CD4-positive, alpha-beta memory T cell (primary cell): ENCODE data around the gene UTS2B. TPM values are rescaled to one million over a fixed set of nuclear protein-coding genes. Genes with fewer than 3 reads are reported as not detected.
A peak's percentile ranks its signal among the peaks of the same experiment; 100 is the strongest.

Experiments
- CTCF ChIA-PET: fragments of 350-600 bp; sonication (Branson Sonifier 250); formaldehyde crosslinking; loops from one replicate; lab custom pipeline; 2021; ENCODE audit warnings: inconsistent platforms; ENCODE audit not compliant: partially characterized antibody; lab: Charles Lee
- POLR2A ChIA-PET: fragments of 350-600 bp; sonication (Branson Sonifier 250); formaldehyde crosslinking; loops from one replicate; lab custom pipeline; 2021; ENCODE audit not compliant: partially characterized antibody; lab: Charles Lee
- DNase-seq, 5 donors: peaks; one replicate each; pipeline versions ENCODE4 v3.0.0 to v3.0.0-alpha.2; 2020 to 2022; ENCODE audit warnings: mixed read lengths in 1 of 5
- H3K27ac ChIP-seq: one replicate; pipeline ENCODE4 v1.7.0; 2013; ENCODE audit warnings: low read depth, low read length
- H3K27me3 ChIP-seq: 2 replicates; pipeline ENCODE4 v1.7.0; 2013; ENCODE audit warnings: mild to moderate bottlenecking, low read length, moderate library complexity; ENCODE audit not compliant: insufficient read depth
- H3K36me3 ChIP-seq: 2 replicates; pipeline ENCODE4 v1.7.0; 2013; ENCODE audit warnings: mild to moderate bottlenecking, low read length, moderate library complexity; ENCODE audit not compliant: insufficient read depth
- H3K4me1 ChIP-seq: 2 replicates; pipeline ENCODE4 v1.7.0; 2013; ENCODE audit warnings: mild to moderate bottlenecking, low read length, moderate library complexity; ENCODE audit not compliant: insufficient read depth
- H3K4me3 ChIP-seq, 2 donors: one replicate each; pipeline ENCODE4 v1.7.0; 2013; ENCODE audit warnings: low read length in 2 of 2, mild to moderate bottlenecking in 1 of 2
- H3K9me3 ChIP-seq, 2 donors: one replicate each; pipeline ENCODE4 v1.7.0; 2013; ENCODE audit warnings: low read length in 2 of 2, control low read depth in 1 of 2; ENCODE audit not compliant: control insufficient read depth in 1 of 2
- H3K27ac Mint-ChIP-seq, 7 donors: one replicate each; pipeline ENCODE4 v1.8.0; 2020 to 2021; ENCODE audit warnings: mixed read lengths in 7 of 7, mild to moderate bottlenecking in 6 of 7, inconsistent platforms in 3 of 7, moderate library complexity in 3 of 7
- H3K27me3 Mint-ChIP-seq, 2 donors: one replicate each; pipeline ENCODE4 v1.8.0; 2020 to 2021; ENCODE audit warnings: mixed read lengths in 2 of 2
- H3K36me3 Mint-ChIP-seq, 2 donors: one replicate each; pipeline ENCODE4 v1.8.0; 2020 to 2021; ENCODE audit warnings: mixed read lengths in 2 of 2, inconsistent platforms in 1 of 2, mild to moderate bottlenecking in 1 of 2
- H3K4me1 Mint-ChIP-seq, 4 donors: one replicate each; pipeline ENCODE4 v1.8.0; 2020 to 2021; ENCODE audit warnings: mixed read lengths in 4 of 4, mild to moderate bottlenecking in 1 of 4
- H3K4me3 Mint-ChIP-seq, 8 donors: one replicate each; pipeline ENCODE4 v1.8.0; 2020 to 2021; ENCODE audit warnings: mixed read lengths in 8 of 8, mild to moderate bottlenecking in 7 of 8, moderate library complexity in 6 of 8, inconsistent platforms in 3 of 8
- H3K9me3 Mint-ChIP-seq, 8 donors: one replicate each; pipeline ENCODE4 v1.8.0; 2020 to 2021; ENCODE audit warnings: mixed read lengths in 8 of 8, mild to moderate bottlenecking in 5 of 8, inconsistent platforms in 3 of 8, moderate library complexity in 1 of 8
- intact Hi-C: fragments of 100-400 bp; cut with micrococcal nuclease; formaldehyde crosslinking; loops from one replicate; pipeline ENCODE4 v1.15.1; 2023
- polyA plus RNA-seq, 2 donors: library from polyadenylated mRNA; unstranded; fragments of 300-500 nt; fragmentation: Illumina TruSeq; gene quantifications; one replicate each; pipeline ENCODE4 v1.2.3, GENCODE V29; 2021
- total RNA-seq, 2 experiments: library from RNA; stranded (reverse); gene quantifications; one replicate each; pipeline ENCODE4 v1.2.3, GENCODE V29; 2021

The UTS2B gene
- total and polyA plus RNA-seq, 4 experiments from 2014 or later: not detected

GRCh38 chr3:191327526-191327925 is 2.8 kb downstream of the UTS2B start:
- Mint-ChIP-seq H3K27me3 (peaks cover 0 to 11% of the 10 kb centered on the region in 2 donors), H3K9me3 (no peaks in the 10 kb centered on the region), H3K27ac (peak overlapping the region in 2 of 7 donors; percentile 15 to 86), H3K4me1 (peaks cover 9 to 25% (median 19%) of the 10 kb centered on the region in 4 donors), H3K36me3 (peaks cover 0 to 2% of the 10 kb centered on the region in 2 donors), H3K4me3 (no peak overlapping the region)
- Histone ChIP-seq H3K27ac (no peak overlapping the region), H3K27me3 (no peaks in the 10 kb centered on the region), H3K9me3 (no peaks in the 10 kb centered on the region), H3K36me3 (no peaks in the 10 kb centered on the region), H3K4me3 (no peak overlapping the region), H3K4me1 (peaks cover 16% of the 10 kb centered on the region)
- ChIA-PET POLR2A (no interaction called here), CTCF (no interaction called here)
- no peak for DNase-seq
- intact Hi-C loops: no loop called here

- no peak for DNase-seq
- ChIA-PET POLR2A (no interaction called here), CTCF (no interaction called here)
- H3K27ac ChIP-seq: no peak overlapping the region
- Mint-ChIP-seq H3K4me3 (no peak overlapping the region), H3K27ac (no peak overlapping the region), H3K4me1 (peaks cover 5 to 10% (median 8%) of the 10 kb centered on the region in 4 donors), H3K9me3 (peaks cover 0 to 2% (median 0%) of the 10 kb centered on the region in 8 donors), H3K27me3 (peaks cover 0 to 6% of the 10 kb centered on the region in 2 donors), H3K36me3 (peaks cover 0 to 2% of the 10 kb centered on the region in 2 donors)
- no peaks in the 10 kb centered on the region for H3K36me3 ChIP-seq
- peaks cover 9% of the 10 kb centered on the region for H3K4me1 ChIP-seq
- H3K9me3 ChIP-seq: no peaks in the 10 kb centered on the region
- no peak overlapping the region for H3K4me3 ChIP-seq
- intact Hi-C loops: no loop called here
- H3K27me3 ChIP-seq: no peaks in the 10 kb centered on the region
Observed at GRCh38 chr3:191324936-191325335, 5.4 kb downstream of the UTS2B start.

DNA sequence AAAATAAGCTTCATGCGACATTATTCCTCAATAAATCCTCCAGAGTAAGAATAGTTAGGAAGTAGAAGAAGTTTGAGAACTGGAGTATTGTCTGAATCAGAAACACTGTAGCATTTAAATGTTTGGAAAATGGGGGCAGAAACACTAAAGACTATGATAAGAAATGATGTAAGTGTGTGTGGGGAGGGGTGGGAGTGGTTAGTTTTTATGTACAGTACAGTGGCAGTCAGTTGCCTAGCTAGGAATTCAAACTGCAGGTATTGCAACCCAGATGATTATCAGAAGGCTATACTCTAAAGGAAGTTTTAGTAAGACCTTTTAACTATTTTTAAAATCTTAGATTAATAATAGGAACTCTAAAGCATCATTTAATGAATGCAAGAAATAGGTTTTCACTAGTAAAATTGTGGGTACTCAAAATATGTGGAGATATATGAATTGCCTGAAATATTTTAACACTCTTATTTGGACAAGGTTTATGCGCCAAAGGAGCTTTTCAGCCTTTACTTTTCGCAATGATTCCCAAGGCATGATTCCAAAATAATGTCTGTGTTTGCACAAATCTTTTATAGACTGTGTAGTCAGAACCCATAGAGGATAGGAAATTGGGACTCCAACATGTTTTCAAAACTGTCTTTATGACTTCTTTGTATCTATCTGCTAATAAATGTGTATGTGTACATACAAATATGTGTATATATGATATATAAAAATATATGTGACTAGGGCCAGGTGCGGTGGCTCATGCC is 9.1 kb downstream of the UTS2B start:
- H3K9me3 ChIP-seq: no peaks in the 10 kb centered on the region
- no peaks in the 10 kb centered on the region for H3K36me3 Mint-ChIP-seq
- no peaks in the 10 kb centered on the region for H3K4me1 Mint-ChIP-seq
- DNase-seq: no peak
- no peaks in the 10 kb centered on the region for H3K27me3 Mint-ChIP-seq
- no peaks in the 10 kb centered on the region for H3K36me3 ChIP-seq
- H3K4me3 Mint-ChIP-seq: no peak overlapping the region
- peaks cover 0 to 5% (median 0%) of the 10 kb centered on the region in 8 donors for H3K9me3 Mint-ChIP-seq
- CTCF ChIA-PET: no interaction called here
- H3K4me1 ChIP-seq: no peaks in the 10 kb centered on the region
- H3K27ac ChIP-seq: no peak overlapping the region
- intact Hi-C loops: no loop called here
- H3K27me3 ChIP-seq: no peaks in the 10 kb centered on the region
- POLR2A ChIA-PET: no interaction called here
- H3K27ac Mint-ChIP-seq: no peak overlapping the region
- no peak overlapping the region for H3K4me3 ChIP-seq

DNA sequence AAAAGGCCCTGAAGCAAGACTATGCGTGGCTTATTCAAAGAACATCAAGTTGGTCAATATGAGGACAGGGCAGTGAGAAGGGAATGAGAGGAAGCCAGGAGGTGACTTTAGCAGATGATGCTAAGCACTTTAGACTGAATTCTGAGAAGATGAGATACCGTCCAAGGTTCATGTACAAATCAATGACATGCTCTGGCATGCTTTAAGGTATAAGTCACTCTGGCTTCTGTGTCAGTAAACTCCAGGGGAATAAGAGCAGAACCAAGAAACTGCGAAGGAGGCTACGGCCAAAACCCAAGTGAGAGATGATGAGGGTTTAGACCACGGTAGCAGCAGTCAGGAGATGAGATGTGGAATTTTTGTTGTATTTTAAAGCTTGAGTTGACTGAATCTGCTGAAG is 10.0 kb downstream of the UTS2B start:
- Histone ChIP-seq H3K9me3 (no peaks in the 10 kb centered on the region), H3K27ac (no peak overlapping the region), H3K4me3 (no peak overlapping the region), H3K4me1 (no peaks in the 10 kb centered on the region), H3K27me3 (no peaks in the 10 kb centered on the region), H3K36me3 (no peaks in the 10 kb centered on the region)
- Mint-ChIP-seq H3K27ac (no peak overlapping the region), H3K4me3 (no peak overlapping the region), H3K36me3 (no peaks in the 10 kb centered on the region), H3K27me3 (no peaks in the 10 kb centered on the region), H3K4me1 (no peaks in the 10 kb centered on the region), H3K9me3 (peaks cover 0 to 6% (median 0%) of the 10 kb centered on the region in 8 donors)
- no peak for DNase-seq
- ChIA-PET POLR2A (no interaction called here), CTCF (no interaction called here)
- intact Hi-C loops: no loop called here

DNA sequence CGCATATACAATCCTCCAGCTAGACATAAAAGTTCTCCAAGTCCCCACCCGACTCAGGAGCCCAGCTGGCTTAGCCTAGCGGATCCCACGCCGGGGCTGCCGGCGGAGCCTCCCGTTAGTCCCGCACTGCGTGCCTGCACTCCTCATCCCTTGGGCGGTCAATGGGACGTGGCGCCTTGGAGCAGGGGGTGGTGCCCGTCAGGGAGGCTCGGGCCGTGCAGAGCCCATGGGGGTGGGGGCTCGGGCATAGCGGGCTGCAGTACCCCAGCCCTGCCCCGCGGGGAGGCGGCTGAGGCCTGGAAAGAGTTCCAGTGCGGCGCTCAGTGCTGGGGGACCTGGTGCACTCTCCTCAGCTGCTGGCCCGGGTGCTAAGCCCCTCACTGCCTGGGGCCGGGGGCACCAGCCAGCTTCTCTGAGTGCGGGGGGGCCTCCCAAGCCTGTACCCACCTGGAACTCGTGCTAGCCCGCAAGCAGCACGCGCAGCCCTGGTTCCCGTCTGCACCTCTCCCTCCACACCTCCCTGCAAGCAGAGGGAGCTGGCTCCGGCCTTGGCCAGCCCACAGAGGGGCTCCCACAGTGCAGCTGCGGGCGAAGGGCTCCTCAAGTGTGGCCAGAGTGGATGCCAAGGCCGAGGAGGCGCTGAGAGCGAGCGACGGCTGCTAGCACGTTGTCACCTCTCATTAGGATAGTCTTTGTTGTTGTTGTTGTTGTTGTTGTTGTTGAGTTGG is 13.3 kb downstream of the UTS2B start:
- Histone ChIP-seq H3K27ac (no peak overlapping the region), H3K27me3 (no peaks in the 10 kb centered on the region), H3K4me1 (no peaks in the 10 kb centered on the region), H3K4me3 (no peak overlapping the region), H3K9me3 (no peaks in the 10 kb centered on the region), H3K36me3 (no peaks in the 10 kb centered on the region)
- no peak for DNase-seq
- Mint-ChIP-seq H3K27me3 (no peaks in the 10 kb centered on the region), H3K4me1 (no peaks in the 10 kb centered on the region), H3K9me3 (peaks cover 0 to 6% (median 0%) of the 10 kb centered on the region in 8 donors), H3K27ac (no peak overlapping the region), H3K4me3 (no peak overlapping the region), H3K36me3 (no peaks in the 10 kb centered on the region)
- intact Hi-C loops: no loop called here
- ChIA-PET POLR2A (no interaction called here), CTCF (no interaction called here)

- H3K9me3 Mint-ChIP-seq: peaks cover 0 to 6% (median 0%) of the 10 kb centered on the region in 8 donors
- H3K4me1 Mint-ChIP-seq: no peaks in the 10 kb centered on the region
- ChIA-PET CTCF (no interaction called here), POLR2A (no interaction called here)
- no peak overlapping the region for H3K4me3 ChIP-seq
- H3K9me3 ChIP-seq: no peaks in the 10 kb centered on the region
- H3K36me3 Mint-ChIP-seq: no peaks in the 10 kb centered on the region
- no peaks in the 10 kb centered on the region for H3K36me3 ChIP-seq
- H3K27ac Mint-ChIP-seq: no peak overlapping the region
- no peak overlapping the region for H3K4me3 Mint-ChIP-seq
- no peaks in the 10 kb centered on the region for H3K27me3 Mint-ChIP-seq
- no peaks in the 10 kb centered on the region for H3K27me3 ChIP-seq
- H3K27ac ChIP-seq: no peak overlapping the region
- no peak for DNase-seq
- H3K4me1 ChIP-seq: no peaks in the 10 kb centered on the region
- intact Hi-C loops: no loop called here
Observed at GRCh38 chr3:191314109-191314728, 16.1 kb downstream of the UTS2B start.

GRCh38 chr3:191313296-191313695 is 17.0 kb downstream of the UTS2B start:
- Histone ChIP-seq H3K9me3 (no peaks in the 10 kb centered on the region), H3K4me1 (no peaks in the 10 kb centered on the region), H3K36me3 (no peaks in the 10 kb centered on the region), H3K27me3 (no peaks in the 10 kb centered on the region), H3K4me3 (no peak overlapping the region), H3K27ac (no peak overlapping the region)
- ChIA-PET POLR2A (no interaction called here), CTCF (no interaction called here)
- Mint-ChIP-seq H3K9me3 (peaks cover 0 to 6% (median 0%) of the 10 kb centered on the region in 8 donors), H3K4me3 (no peak overlapping the region), H3K27me3 (no peaks in the 10 kb centered on the region), H3K27ac (no peak overlapping the region), H3K36me3 (no peaks in the 10 kb centered on the region), H3K4me1 (no peaks in the 10 kb centered on the region)
- intact Hi-C loops: no loop called here
- DNase-seq: no peak
